ENCODE data around the gene BRPF3.

The BRPF3 gene

DNA sequence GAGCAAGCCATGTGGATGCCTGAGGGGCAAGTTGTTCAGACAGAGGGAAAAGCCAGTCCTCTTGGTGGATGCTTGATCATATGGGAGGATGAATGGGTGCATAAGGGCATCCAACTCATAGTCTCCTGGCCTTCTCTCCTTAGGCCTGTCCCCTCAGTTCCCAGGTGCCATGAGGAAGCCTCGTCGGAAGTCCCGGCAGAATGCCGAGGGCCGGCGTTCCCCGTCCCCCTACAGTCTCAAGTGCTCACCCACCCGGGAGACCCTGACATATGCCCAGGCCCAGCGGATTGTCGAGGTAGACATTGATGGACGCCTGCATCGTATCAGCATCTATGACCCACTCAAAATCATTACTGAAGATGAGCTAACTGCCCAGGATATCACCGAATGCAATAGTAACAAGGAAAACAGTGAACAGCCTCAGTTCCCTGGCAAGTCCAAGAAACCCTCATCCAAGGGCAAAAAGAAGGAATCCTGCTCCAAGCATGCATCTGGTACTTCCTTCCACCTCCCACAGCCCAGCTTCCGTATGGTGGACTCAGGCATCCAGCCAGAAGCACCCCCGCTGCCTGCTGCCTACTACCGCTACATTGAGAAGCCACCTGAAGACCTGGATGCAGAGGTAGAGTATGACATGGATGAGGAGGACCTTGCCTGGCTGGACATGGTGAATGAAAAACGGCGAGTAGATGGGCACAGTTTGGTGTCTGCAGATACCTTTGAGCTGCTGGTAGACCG is 3.8 kb downstream of the BRPF3 start:
- TF ChIP-seq, protein P1, sequence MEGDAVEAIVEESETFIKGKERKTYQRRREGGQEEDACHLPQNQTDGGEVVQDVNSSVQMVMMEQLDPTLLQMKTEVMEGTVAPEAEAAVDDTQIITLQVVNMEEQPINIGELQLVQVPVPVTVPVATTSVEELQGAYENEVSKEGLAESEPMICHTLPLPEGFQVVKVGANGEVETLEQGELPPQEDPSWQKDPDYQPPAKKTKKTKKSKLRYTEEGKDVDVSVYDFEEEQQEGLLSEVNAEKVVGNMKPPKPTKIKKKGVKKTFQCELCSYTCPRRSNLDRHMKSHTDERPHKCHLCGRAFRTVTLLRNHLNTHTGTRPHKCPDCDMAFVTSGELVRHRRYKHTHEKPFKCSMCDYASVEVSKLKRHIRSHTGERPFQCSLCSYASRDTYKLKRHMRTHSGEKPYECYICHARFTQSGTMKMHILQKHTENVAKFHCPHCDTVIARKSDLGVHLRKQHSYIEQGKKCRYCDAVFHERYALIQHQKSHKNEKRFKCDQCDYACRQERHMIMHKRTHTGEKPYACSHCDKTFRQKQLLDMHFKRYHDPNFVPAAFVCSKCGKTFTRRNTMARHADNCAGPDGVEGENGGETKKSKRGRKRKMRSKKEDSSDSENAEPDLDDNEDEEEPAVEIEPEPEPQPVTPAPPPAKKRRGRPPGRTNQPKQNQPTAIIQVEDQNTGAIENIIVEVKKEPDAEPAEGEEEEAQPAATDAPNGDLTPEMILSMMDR (IDR thresholded peaks at IDR 0.05), result no peak
- no peak overlapping the region for H3K4me3 ChIP-seq
- no peak for DNase-seq (ENCODE audit: low spot score)
- H3K27ac ChIP-seq, result no peak overlapping the region

DNA sequence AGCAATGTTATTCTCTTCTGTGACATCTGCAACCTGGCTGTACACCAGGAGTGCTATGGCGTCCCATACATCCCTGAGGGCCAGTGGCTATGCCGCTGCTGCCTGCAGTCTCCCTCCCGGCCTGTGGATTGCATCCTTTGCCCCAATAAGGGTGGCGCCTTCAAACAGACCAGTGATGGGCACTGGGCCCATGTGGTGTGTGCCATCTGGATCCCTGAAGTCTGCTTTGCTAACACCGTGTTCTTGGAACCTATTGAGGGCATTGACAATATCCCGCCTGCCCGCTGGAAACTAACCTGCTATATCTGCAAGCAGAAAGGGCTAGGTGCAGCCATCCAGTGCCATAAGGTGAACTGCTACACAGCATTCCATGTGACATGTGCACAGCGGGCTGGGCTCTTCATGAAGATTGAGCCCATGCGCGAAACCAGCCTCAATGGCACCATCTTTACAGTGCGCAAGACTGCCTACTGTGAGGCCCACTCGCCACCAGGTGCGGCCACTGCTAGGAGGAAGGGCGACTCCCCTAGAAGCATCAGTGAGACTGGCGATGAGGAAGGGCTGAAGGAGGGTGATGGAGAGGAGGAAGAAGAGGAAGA is 4.6 kb downstream of the BRPF3 start:
- no peak overlapping the region for H3K4me3 ChIP-seq
- TF ChIP-seq, protein P1 (IDR thresholded peaks at IDR 0.05), result no peak
- DNase-seq (ENCODE audit: low spot score), result no peak
- H3K27ac ChIP-seq, result no peak overlapping the region

DNA sequence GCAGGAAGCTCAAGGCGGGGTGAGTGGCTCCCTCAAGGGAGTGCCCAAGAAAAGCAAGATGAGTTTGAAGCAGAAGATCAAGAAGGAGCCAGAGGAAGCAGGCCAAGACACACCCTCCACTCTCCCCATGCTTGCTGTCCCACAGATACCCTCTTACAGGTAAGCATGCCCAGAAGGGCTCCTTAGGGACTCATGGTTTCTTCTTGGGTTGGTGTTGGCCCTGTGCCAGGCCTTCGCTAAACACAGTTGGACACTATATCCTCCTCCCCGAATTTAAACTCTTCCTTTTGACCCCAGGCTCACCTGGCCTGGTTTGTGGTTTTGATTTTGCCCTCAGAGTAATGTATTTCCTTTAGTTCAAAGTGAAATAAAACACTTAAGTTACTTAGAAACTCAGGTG is 5.1 kb downstream of the BRPF3 start:
- DNase-seq (ENCODE audit: low spot score), result no peak
- H3K27ac ChIP-seq, result no peak overlapping the region
- H3K4me3 ChIP-seq, result no peak overlapping the region
- TF ChIP-seq, protein P1 (IDR thresholded peaks at IDR 0.05), result no peak

DNA sequence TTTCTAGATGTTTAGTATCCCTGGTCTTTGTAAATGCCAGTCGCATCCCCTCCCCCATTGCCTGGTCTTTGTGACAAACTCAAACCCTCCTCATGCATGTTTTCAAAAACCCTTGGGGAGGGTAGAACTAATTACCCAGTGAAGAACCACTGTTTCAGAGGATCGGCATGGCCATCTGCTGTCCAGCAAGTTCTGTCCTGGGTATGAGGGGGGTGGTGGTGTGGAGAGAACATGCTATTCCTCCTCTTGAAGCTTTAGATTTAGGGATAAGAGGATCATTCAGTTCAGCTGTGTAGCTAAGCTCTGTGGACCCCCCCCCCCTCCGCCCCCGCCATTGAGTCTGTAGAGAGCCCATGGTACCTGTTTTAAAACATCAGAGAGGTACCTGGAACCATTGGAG is 5.6 kb downstream of the BRPF3 start:
- TF ChIP-seq, protein P1 (IDR thresholded peaks at IDR 0.05), result no peak
- no peak overlapping the region for H3K27ac ChIP-seq
- DNase-seq (ENCODE audit: low spot score), result no peak
- H3K4me3 ChIP-seq, result no peak overlapping the region

DNA sequence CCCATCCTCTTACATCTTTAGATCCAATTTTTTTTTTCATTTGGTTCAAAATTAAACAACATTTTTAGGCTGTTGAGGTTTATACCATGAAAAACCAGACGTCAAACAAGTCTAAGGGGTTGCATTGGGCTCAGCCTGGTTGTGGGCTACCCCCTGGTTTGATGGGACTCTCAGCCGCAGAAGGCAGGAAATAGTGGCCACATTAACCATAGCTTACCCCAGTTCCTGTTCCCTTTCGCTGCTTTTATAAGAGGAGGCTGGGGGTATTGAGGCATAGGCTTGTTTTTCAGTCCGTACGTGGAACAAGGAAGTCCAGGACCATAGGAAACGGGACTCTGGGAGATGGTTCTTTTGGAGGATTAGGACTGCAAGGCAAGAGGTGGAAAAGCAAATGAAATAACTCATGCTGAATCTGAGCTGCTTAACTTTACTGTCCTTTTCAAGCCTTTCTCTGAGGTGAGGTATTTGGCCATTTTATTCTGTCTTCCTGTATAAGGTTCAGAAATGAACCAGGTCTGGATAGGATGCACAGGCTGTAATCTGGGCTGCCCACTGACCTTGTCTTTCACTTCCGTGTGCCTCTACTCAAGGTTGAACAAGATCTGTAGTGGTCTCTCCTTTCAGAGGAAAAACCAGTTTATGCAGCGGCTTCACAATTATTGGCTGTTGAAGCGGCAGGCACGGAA is 7.7 kb downstream of the BRPF3 start:
- H3K27ac ChIP-seq, result no peak overlapping the region
- no peak overlapping the region for H3K4me3 ChIP-seq
- DNase-seq (ENCODE audit: low spot score), result no peak
- TF ChIP-seq, protein P1 (IDR thresholded peaks at IDR 0.05), result no peak

DNA sequence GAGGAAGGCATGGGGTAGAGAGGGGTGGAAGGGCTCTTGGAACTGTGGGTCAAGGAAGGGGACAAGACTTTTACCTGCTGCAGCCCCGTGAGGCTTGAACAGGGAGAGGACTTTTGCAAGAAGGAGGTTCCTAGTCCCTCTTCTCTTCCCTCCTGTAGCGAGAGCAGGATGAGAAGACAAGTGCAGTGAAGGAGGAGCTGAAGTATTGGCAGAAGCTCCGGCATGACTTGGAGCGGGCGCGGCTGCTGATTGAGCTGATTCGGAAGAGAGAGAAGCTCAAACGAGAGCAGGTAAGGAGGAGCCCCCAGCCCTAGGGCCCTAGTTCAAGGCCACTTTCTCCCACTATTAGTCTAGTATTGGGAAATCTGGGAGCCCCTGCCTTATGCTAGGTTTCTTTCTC is 10.6 kb downstream of the BRPF3 start:
- TF ChIP-seq, protein P1 (IDR thresholded peaks at IDR 0.05), result no peak
- H3K27ac ChIP-seq, result no peak overlapping the region
- no peak overlapping the region for H3K4me3 ChIP-seq
- no peak for DNase-seq (ENCODE audit: low spot score)

All from coronary artery (tissue), 2 donors.